ENCODE measurements around the gene LRIT3. TPM values are rescaled to one million over a fixed set of nuclear protein-coding genes. Genes with fewer than 3 reads are reported as not detected.

The LRIT3 gene
- total and polyA plus RNA-seq, 2 of the 4 experiments (the other 2 are of a cell fraction) = 0.02 TPM; not detected in 1

- ChIA-PET POLR2A (ENCODE audit: unreplicated experiment) (no interaction called here), CTCF (no interaction called here)
- Histone ChIP-seq H3K56ac (ENCODE audit: extremely low read depth, insufficient read depth, low read length) (no peak overlapping the region), H3K79me1 (ENCODE audit: low read depth in 1 of 2, low read length in 2 of 2) (no peaks in the 10 kb centered on the region), H3K9me1 (ENCODE audit: insufficient read depth, low read length) (no peaks in the 10 kb centered on the region), H2BK5ac (ENCODE audit: low read depth, low read length, poor library complexity, severe bottlenecking) (no peak overlapping the region), H3K4me1 (ENCODE audit: control insufficient read depth, insufficient read depth, low read length) (no peaks in the 10 kb centered on the region), H3K27me3 (ENCODE audit: control insufficient read depth, insufficient read depth, low read length) (no peaks in the 10 kb centered on the region), H2AFZ (replicated peaks; ENCODE audit: low read length, poor library complexity) (no peak overlapping the region), H3K4me2 (ENCODE audit: low read depth, low read length) (no peak overlapping the region), H2BK120ac (ENCODE audit: low read depth, low read length) (no peak overlapping the region), H2BK20ac (ENCODE audit: low read depth, low read length) (no peak overlapping the region), H3K4ac (ENCODE audit: low read depth, low read length) (no peak overlapping the region), H3K18ac (ENCODE audit: low read depth, low read length) (no peak overlapping the region), H3K23ac (ENCODE audit: low read depth, low read length) (no peak overlapping the region), H3K9ac (ENCODE audit: low read depth, low read length) (no peak overlapping the region), H3K14ac (replicated peaks; ENCODE audit: low read depth, low read length) (no peak overlapping the region), H3K4me3 (ENCODE audit: insufficient read depth, low read depth, low read length) (no peak overlapping the region), H4K20me1 (ENCODE audit: insufficient read depth, low read length) (no peaks in the 10 kb centered on the region), H3K9me3 (ENCODE audit: control insufficient read depth, insufficient read depth, low read length) (no peaks in the 10 kb centered on the region), H2AK5ac (ENCODE audit: low read depth, low read length) (no peak overlapping the region), H2BK15ac (ENCODE audit: low read depth, low read length) (no peak overlapping the region), H4K8ac (ENCODE audit: low read depth in 2 of 2, low read length in 2 of 2) (no peak overlapping the region), H3K27ac (ENCODE audit: insufficient read depth, low read length) (no peak overlapping the region), H3K36me3 (ENCODE audit: control insufficient read depth, insufficient read depth, low read length) (no peaks in the 10 kb centered on the region), H4K91ac (ENCODE audit: insufficient read depth, low read depth, low read length) (no peak overlapping the region), H4K5ac (ENCODE audit: low read depth, low read length) (no peak overlapping the region), H2AK9ac (replicated peaks; ENCODE audit: low read depth, low read length, poor library complexity) (no peak overlapping the region)
- ATAC-seq (ENCODE audit: low read depth) = no peak
- intact Hi-C loops (cut with micrococcal nuclease) = no loop called here
- no TSS peak for BruUV-seq (replicated peaks)
- no peak for TF ChIP-seq RCOR1 (IDR thresholded peaks at IDR 0.05; ENCODE audit: insufficient replicate concordance, low read length)
- TF ChIP-seq SMC3 (IDR thresholded peaks at IDR 0.05; ENCODE audit: low read depth, low read length) = no peak
- TF ChIP-seq CHD1 (IDR thresholded peaks at IDR 0.05; ENCODE audit: low read depth, low read length) = no peak
- TF ChIP-seq MXI1 (IDR thresholded peaks at IDR 0.05; ENCODE audit: borderline replicate concordance, low read depth, low read length) = no peak
- TF ChIP-seq ELK1 (IDR thresholded peaks at IDR 0.05; ENCODE audit: borderline replicate concordance, low read depth, low read length) = no peak
- no CpG with 5 or more reads among the region's 5 CpGs for WGBS, 2 experiments (ENCODE audit: extremely low coverage in 2 of 2, insufficient read length in 1 of 2)
- in situ Hi-C loops (cut with MboI; ENCODE audit: low sequenced_read_pairs) = no loop called here
- dilution Hi-C loops (cut with HindIII; ENCODE audit: low sequenced_read_pairs, unreplicated experiment) = no loop called here
- DNase-seq = no peak
These were observed 22.2 kb downstream of the LRIT3 start for GRCh38 chr4:109870061-109870460.
